ENCODE results near the gene PAQR5.
"Not testable (repeated sequence)": the region's sequence is repeated elsewhere in the genome, so short reads cannot be mapped to it uniquely, and the experiment has no call there.

PAQR5 gene

DNA sequence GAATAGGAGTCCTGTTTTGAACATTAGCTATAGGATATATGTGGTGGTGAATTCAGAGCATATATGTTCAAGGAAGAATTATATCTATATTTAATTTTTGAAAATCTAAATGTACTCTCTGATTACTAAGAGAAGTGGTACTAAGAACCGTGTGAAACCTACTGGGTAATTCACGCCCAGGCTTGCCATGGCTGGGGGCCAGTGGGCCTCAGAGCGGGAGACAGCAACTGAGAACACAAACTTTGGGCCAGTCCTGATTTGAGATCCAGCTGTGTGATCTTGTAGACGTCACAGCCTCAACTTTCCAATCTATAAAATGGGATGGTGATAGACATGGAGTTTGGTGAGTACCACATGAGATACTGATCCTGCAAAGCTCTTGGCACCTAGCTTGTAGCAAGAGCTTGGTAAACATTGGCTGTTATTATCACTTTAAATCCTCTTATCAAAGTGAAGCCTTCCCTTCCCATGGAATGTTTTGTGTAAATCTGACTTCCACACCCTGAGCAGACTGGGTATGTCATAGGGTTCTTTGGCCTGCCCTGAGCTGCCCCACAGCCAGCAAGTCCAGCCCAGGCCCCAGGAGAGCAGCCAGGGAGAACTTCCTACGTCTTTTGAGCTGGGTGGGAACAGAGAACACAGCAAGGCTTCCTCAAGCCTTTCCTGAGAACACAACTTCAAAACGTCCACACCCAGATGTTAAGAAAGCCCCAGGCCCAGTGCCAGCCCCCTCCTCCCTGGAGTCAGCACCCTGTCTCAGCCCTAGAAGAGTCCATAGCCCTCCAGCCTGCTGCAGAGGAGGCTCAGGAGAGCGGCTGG is 8.2 kb upstream of the PAQR5 start:
- POLR2A ChIA-PET (ENCODE audit: low non-redundant PET), result no interaction called here
- no peak for DNase-seq (ENCODE audit: low spot score)
- CTCF ChIA-PET, result interaction anchor here (1.5 kb wide), 1 partner anchor 105 kb away, joined by 3 read pairs; no protein-coding TSS in a partner anchor
- TF ChIP-seq, protein P1, sequence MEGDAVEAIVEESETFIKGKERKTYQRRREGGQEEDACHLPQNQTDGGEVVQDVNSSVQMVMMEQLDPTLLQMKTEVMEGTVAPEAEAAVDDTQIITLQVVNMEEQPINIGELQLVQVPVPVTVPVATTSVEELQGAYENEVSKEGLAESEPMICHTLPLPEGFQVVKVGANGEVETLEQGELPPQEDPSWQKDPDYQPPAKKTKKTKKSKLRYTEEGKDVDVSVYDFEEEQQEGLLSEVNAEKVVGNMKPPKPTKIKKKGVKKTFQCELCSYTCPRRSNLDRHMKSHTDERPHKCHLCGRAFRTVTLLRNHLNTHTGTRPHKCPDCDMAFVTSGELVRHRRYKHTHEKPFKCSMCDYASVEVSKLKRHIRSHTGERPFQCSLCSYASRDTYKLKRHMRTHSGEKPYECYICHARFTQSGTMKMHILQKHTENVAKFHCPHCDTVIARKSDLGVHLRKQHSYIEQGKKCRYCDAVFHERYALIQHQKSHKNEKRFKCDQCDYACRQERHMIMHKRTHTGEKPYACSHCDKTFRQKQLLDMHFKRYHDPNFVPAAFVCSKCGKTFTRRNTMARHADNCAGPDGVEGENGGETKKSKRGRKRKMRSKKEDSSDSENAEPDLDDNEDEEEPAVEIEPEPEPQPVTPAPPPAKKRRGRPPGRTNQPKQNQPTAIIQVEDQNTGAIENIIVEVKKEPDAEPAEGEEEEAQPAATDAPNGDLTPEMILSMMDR (conservative IDR thresholded peaks at IDR 0.05; ENCODE audit: low read depth), result no peak
- H3K27ac ChIP-seq, result peak overlapping the region; percentile 55

DNA sequence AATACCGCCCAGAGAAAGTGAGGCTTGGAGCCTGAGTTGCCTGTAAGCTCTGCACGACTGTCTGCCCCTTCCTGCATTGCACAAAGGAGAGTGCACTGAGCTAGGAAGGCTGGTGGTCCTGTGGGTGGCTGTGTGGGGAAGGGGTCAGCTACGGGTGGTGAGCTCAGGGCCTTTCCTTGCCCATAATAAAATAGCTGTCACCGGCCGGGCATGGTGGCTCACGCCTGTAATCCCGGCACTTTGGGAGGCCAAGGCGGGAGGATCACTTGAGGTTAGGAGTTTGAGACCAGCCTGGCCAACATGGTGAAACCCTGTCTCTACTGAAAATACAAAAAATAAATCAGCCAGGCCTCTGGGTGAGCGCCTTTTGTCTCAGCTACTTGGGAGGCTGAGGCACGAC is 7.1 kb upstream of the PAQR5 start:
- H3K27ac ChIP-seq; POLR2A ChIA-PET (ENCODE audit: low non-redundant PET); DNase-seq (ENCODE audit: low spot score): not testable (repeated sequence)
- CTCF ChIA-PET, result interaction anchor here (0.5 to 1.5 kb wide), 2 partner anchors 103 to 382 kb away, joined by 3 to 4 read pairs; no protein-coding TSS in a partner anchor

DNA sequence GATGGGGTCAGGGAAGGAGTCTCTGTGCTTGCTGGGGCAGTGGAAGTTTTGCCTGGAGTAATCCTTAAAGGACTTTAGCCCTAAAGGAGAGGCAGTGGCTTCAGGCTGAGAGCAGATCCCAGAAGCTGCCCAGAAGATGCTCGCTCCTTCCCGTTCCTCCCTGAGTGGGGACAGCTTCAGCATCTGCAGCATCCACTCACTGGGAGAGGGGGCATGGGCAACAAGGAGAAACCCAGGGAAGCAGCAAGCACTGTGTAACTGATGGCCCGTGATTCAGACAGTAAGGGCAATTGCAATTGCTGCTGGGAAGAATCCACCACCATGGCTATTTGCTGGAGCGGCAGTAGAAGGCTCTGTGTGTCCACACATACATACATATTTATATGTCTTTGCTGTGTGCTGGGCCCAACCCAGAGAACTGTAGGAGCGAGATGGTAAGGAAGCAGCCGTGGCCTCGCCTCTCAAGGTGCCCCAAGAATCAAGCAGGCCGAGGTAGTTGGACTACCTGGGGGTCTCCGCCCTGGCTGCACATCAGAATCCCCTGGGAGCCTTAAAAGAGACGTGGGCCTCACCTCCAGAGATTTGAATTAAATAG is 5.8 kb upstream of the PAQR5 start:
- TF ChIP-seq, protein P1 (conservative IDR thresholded peaks at IDR 0.05; ENCODE audit: low read depth), result no peak
- H3K27ac ChIP-seq, result no peak overlapping the region
- DNase-seq (ENCODE audit: low spot score), result no peak
- ChIA-PET POLR2A (ENCODE audit: low non-redundant PET) (no interaction called here), CTCF (interaction anchor here (0.6 kb wide), 1 partner anchor 1001 kb away, joined by 3 read pairs; no protein-coding TSS in a partner anchor)

DNA sequence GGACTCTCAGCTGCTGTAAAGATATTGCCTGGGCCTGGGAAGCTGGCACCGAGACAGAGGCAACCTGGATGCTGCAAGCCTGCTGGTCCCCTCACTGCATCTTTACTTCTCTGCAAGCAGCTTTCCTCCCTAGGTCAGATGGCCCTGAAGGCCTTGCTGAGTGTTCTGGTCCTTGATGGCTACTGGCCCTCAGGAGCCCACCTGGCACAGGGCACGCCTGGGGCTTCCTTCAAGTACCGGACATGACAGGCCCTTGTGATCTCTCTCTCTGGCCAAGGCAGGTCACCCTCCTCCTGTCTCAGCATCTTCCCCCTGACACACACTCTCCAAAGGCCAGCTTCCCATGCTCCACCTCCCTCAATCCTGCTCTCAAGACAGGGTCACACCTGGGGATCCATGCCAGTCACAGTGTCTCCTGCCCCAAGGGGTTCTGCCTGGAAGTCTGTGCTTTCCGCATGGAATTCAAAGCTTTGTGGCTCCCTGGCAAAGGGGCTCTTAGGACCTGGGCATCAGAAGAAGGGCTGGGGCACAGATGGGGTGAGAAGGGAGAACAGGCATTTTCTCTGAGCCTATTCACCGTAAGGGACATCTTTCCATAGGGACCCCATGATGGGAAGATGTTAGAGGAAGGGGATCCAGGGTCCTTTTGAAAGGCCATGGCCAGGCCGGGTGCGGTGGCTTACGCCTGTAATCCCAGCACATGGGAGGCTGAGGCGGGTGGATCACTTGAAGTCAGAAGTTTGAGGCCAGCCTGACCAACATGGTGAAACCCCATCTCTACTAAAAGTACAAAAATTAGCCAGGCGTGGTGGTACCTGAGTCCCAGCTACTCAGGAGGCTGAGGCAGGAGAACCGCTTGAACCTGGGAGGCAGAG is 4.7 kb upstream of the PAQR5 start:
- CTCF ChIA-PET, result no interaction called here
- TF ChIP-seq, protein P1 (conservative IDR thresholded peaks at IDR 0.05; ENCODE audit: low read depth), result no peak
- POLR2A ChIA-PET (ENCODE audit: low non-redundant PET), result no interaction called here
- no peak overlapping the region for H3K27ac ChIP-seq
- no peak for DNase-seq (ENCODE audit: low spot score)

GRCh38 chr15:69296606-69297005 is 2.1 kb upstream of the PAQR5 start:
- TF ChIP-seq, protein P1 (conservative IDR thresholded peaks at IDR 0.05; ENCODE audit: low read depth), result no peak
- ChIA-PET CTCF (interaction anchor here (0.5 kb wide), 2 partner anchors 26 to 27 kb away, joined by 3 read pairs; no protein-coding TSS in a partner anchor), POLR2A (ENCODE audit: low non-redundant PET) (no interaction called here)
- H3K27ac ChIP-seq, result no peak overlapping the region
- no peak for DNase-seq (ENCODE audit: low spot score)

- TF ChIP-seq, protein P1 (conservative IDR thresholded peaks at IDR 0.05; ENCODE audit: low read depth), result no peak
- ChIA-PET POLR2A (ENCODE audit: low non-redundant PET) (no interaction called here), CTCF (no interaction called here)
- H3K27ac ChIP-seq, result no peak overlapping the region
- DNase-seq (ENCODE audit: low spot score), result no peak
Measured at GRCh38 chr15:69297642-69298353, 914 bp upstream of the PAQR5 start.

Data from RWPE1 (cell line).